C4-2B (cell line): ENCODE results near the gene CMYA5.

Experiments
- H3K27ac ChIP-seq: fragments of 450-650 bp; 2 replicates; pipeline ENCODE4 v1.5.1; 2017
- CTCF ChIP-seq: fragments of 450-650 bp; conservative IDR thresholded peaks from 2 replicates; pipeline ENCODE4 v1.5.1; 2017; ENCODE audit warnings: mild to moderate bottlenecking
- ZFX ChIP-seq: fragments of 450-650 bp; IDR thresholded peaks from 2 replicates; pipeline ENCODE4 v1.6.1; 2017

The CMYA5 gene

GRCh38 chr5:79743846-79744605 lies 54.4 kb downstream of the CMYA5 start:
- H3K27ac ChIP-seq, result no peak overlapping the region
- TF ChIP-seq CTCF (no peak), ZFX (no peak)

GRCh38 chr5:79745255-79745654 lies 55.6 kb downstream of the CMYA5 start:
- no peak overlapping the region for H3K27ac ChIP-seq
- no peak for TF ChIP-seq ZFX
- TF ChIP-seq CTCF, result no peak

GRCh38 chr5:79746642-79747569 lies 57.3 kb downstream of the CMYA5 start:
- TF ChIP-seq CTCF, result no peak
- H3K27ac ChIP-seq, result no peak overlapping the region

GRCh38 chr5:79750611-79751510 lies 61.2 kb downstream of the CMYA5 start:
- H3K27ac ChIP-seq, result no peak overlapping the region
- TF ChIP-seq ZFX (no peak), CTCF (no peak)

GRCh38 chr5:79753092-79753491 lies 63.5 kb downstream of the CMYA5 start:
- TF ChIP-seq CTCF (no peak), ZFX (no peak)
- no peak overlapping the region for H3K27ac ChIP-seq

- no peak for TF ChIP-seq CTCF
- TF ChIP-seq ZFX, result no peak
- H3K27ac ChIP-seq, result no peak overlapping the region
These were observed 64.4 kb downstream of the CMYA5 start for GRCh38 chr5:79753877-79754645.
